ENCODE results near the gene COL9A1. TPM values are rescaled to one million over a fixed set of nuclear protein-coding genes. Genes with fewer than 3 reads are reported as not detected.

COL9A1 gene
- total and polyA plus RNA-seq, 2 of the 8 experiments (the other 6 are each of a cell fraction or from before 2014, with no cell fraction given), result 7.9 to 18.1 TPM

- H2BK15ac ChIP-seq (ENCODE audit: low read length), result no peak overlapping the region
- H3K23ac ChIP-seq (ENCODE audit: insufficient read length), result no peak overlapping the region
- no peak overlapping the region for H3K56ac ChIP-seq (replicated peaks; ENCODE audit: insufficient read length, low read depth, low read length)
- no peaks in the 10 kb centered on the region for H3K36me3 ChIP-seq (ENCODE audit: control insufficient read depth in 2 of 4, insufficient read depth in 4 of 4, low read length in 3 of 4)
- H4K5ac ChIP-seq (ENCODE audit: insufficient read length, low read depth, low read length), result no peak overlapping the region
- H3K23me2 ChIP-seq (ENCODE audit: low read depth, low read length), result no peaks in the 10 kb centered on the region
- no peak overlapping the region for H2BK120ac ChIP-seq (replicated peaks; ENCODE audit: low read depth, low read length)
- H2AFZ ChIP-seq (ENCODE audit: low read length), result no peak overlapping the region
- H3K4me3 ChIP-seq (ENCODE audit: extremely low read depth in 1 of 4, insufficient read depth in 2 of 4, low read depth in 3 of 4, low read length in 4 of 4), result no peak overlapping the region
- no peaks in the 10 kb centered on the region for H4K20me1 ChIP-seq (replicated peaks in 1 of 2; ENCODE audit: control insufficient read depth in 1 of 2, insufficient read depth in 2 of 2, low read length in 2 of 2)
- no peak overlapping the region for H3K18ac ChIP-seq (ENCODE audit: extremely low read depth, low read length)
- no peak overlapping the region for H4K91ac ChIP-seq (replicated peaks; ENCODE audit: insufficient read length, low read length)
- H3K27ac ChIP-seq (ENCODE audit: low read depth, low read length), result no peak overlapping the region
- no peaks in the 10 kb centered on the region for H3K79me1 ChIP-seq (ENCODE audit: low read depth, low read length)
- no peak overlapping the region for H2BK5ac ChIP-seq (ENCODE audit: low read depth, low read length)
- peaks cover 0 to 4% (median 0%) of the 10 kb centered on the region in 4 experiments; a peak in 1 of 7 replicates for H3K4me1 ChIP-seq (replicated peaks in 1 of 4; ENCODE audit: control insufficient read depth in 3 of 4, insufficient read depth in 4 of 4, low read length in 3 of 4)
- H3K4me2 ChIP-seq (ENCODE audit: insufficient read depth in 1 of 2, low read depth in 2 of 2, low read length in 2 of 2), result no peak overlapping the region
- no peak overlapping the region for H2BK12ac ChIP-seq (ENCODE audit: low read depth, low read length)
- 0 out of 4 replicates have a peak, but pooled peaks cover 0 to 5% of the 10 kb centered on the region in 2 experiments for H3K9me3 ChIP-seq (ENCODE audit: insufficient read depth in 2 of 2, low read depth in 1 of 2, low read length in 1 of 2)
- H4K8ac ChIP-seq (ENCODE audit: extremely low read depth, insufficient read depth, low read length), result no peak overlapping the region
- H3K4ac ChIP-seq (replicated peaks; ENCODE audit: insufficient read length, low read depth, low read length), result no peak overlapping the region
- no peaks in the 10 kb centered on the region for H3K27me3 ChIP-seq (replicated peaks in 1 of 4; ENCODE audit: control insufficient read depth in 3 of 4, extremely low read depth in 1 of 4, insufficient read depth in 3 of 4, low read length in 3 of 4)
- no peak overlapping the region for H2AK5ac ChIP-seq (ENCODE audit: low read depth, low read length)
- no peak overlapping the region for H3K14ac ChIP-seq (ENCODE audit: insufficient read length)
- no peak overlapping the region for H2BK20ac ChIP-seq (ENCODE audit: low read length)
- POLR2A ChIA-PET (ENCODE audit: partially characterized antibody), result no interaction called here
- no peak for DNase-seq (ENCODE audit: low read depth in 1 of 2, low spot score in 2 of 2)
- no peak overlapping the region for H3K9ac ChIP-seq (replicated peaks in 1 of 4; ENCODE audit: extremely low read depth in 1 of 4, low read depth in 3 of 4, low read length in 3 of 4)
- FAIRE-seq, result no peak
- WGBS, 2 experiments (ENCODE audit: extremely low coverage in 1 of 2, insufficient coverage in 1 of 2, insufficient read length in 1 of 2, insufficient replicate concordance in 2 of 2, low coverage in 1 of 2, low lambda C conversion rate in 2 of 2, missing lambda C conversion rate in 1 of 2), result 87% methylated on average over 7 of the region's 7 CpGs; no CpG with 5 or more reads in 1 of the 2 experiments
- CTCF ChIA-PET (ENCODE audit: partially characterized antibody), result interaction anchor here (0.6 to 1.7 kb wide), 3 partner anchors 32 to 1724 kb away, joined by 3 to 9 read pairs (median 3); no protein-coding TSS in a partner anchor
- no peaks in the 10 kb centered on the region for H3K79me2 ChIP-seq (ENCODE audit: control insufficient read depth in 1 of 2, insufficient read depth in 2 of 2, low read length in 2 of 2)
- TF ChIP-seq FOSL1 (IDR thresholded peaks at IDR 0.05; ENCODE audit: insufficient read depth, low read depth, low read length), result no peak
- TF ChIP-seq KDM1A (IDR thresholded peaks at IDR 0.05; ENCODE audit: borderline replicate concordance, low read length), result no peak
- no peak for TF ChIP-seq EGR1 (IDR thresholded peaks at IDR 0.05; ENCODE audit: borderline replicate concordance, low read depth, low read length)
- TF ChIP-seq SP4 (IDR thresholded peaks at IDR 0.05; ENCODE audit: low read length), result no peak
- no peak for TF ChIP-seq ATF3 (IDR thresholded peaks at IDR 0.05; ENCODE audit: insufficient read depth, low read depth, low read length)
- no peak for TF ChIP-seq CBX8 (IDR thresholded peaks at IDR 0.05; ENCODE audit: borderline replicate concordance, low read depth, low read length)
These were observed 34.3 kb upstream of the COL9A1 start for GRCh38 chr6:70336996-70337742.
